Peyer's patch (tissue), 4 donors: ENCODE data around the gene CTBP2.

Experiments
- POLR2A ChIP-seq, 2 donors: fragments of 450-650 bp; IDR thresholded peaks; one replicate each; pipeline ENCODE4 v1.5.1; 2017; ENCODE audit warnings: antibody characterized with exemption in 2 of 2, mild to moderate bottlenecking in 2 of 2, moderate library complexity in 2 of 2
- TF ChIP-seq, protein P1 (sequence below), 6 experiments: fragments of 450-650 bp in 4 of 6; fragments of 200-600 bp in 2 of 6; sonication (generic) in 1 of 6; IDR thresholded peaks; one replicate each; pipeline ENCODE4 v1.5.1; 2017 to 2019; ENCODE audit warnings: antibody characterized with exemption in 6 of 6, mild to moderate bottlenecking in 3 of 6, moderate library complexity in 1 of 6

DNA sequence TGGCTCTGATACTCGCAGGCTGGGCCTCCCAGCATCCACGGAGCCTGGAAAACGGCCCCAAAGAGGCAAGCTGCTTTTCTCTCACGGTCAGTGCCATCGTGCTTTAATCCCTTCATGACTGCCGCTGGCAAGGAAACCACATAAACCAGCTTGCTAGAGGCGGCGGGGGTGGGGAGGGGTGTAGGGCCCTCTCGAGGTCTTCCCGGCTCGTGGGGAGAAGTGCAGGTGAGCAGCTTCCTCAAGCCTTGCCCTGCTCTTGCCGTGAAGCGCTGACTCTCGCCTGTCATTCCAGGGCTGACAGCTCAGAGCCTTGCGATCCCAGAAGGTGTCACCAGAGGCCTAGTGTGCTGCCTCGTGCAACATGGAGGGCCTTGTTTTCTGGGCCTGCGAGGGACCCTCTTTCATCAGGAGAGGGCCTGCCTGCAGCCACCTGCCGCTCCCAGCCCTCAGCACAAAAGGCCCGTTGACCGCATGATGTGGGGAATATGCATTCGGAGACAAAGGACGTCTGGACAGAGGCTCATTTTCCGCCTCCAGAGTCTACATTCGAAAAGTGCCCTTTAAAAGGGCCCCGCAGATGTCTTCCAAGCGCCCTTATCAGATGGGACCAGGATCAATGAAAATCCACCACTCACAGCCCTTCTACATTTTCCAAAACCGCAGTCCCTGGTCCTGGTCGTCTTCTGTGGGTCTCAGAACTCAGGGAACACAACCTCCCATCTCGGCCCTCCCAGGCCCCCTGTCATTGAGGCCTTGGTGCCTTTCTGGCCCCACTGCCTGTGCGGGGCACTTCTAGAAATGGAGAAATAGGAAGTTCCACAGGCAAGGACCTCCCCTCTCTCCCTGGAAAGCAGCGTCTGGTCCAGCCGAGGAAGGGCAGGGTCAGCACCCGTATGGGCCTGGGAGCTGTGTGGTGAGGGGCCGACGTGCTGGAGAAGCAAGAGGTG lies 159.7 kb downstream of the CTBP2 start:
- TF ChIP-seq, protein P1, sequence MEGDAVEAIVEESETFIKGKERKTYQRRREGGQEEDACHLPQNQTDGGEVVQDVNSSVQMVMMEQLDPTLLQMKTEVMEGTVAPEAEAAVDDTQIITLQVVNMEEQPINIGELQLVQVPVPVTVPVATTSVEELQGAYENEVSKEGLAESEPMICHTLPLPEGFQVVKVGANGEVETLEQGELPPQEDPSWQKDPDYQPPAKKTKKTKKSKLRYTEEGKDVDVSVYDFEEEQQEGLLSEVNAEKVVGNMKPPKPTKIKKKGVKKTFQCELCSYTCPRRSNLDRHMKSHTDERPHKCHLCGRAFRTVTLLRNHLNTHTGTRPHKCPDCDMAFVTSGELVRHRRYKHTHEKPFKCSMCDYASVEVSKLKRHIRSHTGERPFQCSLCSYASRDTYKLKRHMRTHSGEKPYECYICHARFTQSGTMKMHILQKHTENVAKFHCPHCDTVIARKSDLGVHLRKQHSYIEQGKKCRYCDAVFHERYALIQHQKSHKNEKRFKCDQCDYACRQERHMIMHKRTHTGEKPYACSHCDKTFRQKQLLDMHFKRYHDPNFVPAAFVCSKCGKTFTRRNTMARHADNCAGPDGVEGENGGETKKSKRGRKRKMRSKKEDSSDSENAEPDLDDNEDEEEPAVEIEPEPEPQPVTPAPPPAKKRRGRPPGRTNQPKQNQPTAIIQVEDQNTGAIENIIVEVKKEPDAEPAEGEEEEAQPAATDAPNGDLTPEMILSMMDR (IDR thresholded peaks at IDR 0.05): no peak
- no peak for TF ChIP-seq POLR2A (IDR thresholded peaks at IDR 0.05)
